Fibroblast of mammary gland (primary cell): ENCODE results near the gene ACOX3.
"Not testable (repeated sequence)": the region's sequence is repeated elsewhere in the genome, so short reads cannot be mapped to it uniquely, and the experiment has no call there.

Experiments used
- DNase-seq: peaks from one replicate; pipeline ENCODE4 v3.0.0-alpha.2; 2010; ENCODE audit warnings: low read depth
- H3K4me3 ChIP-seq: 2 replicates; pipeline ENCODE4 v1.5.1; 2011; ENCODE audit warnings: low read depth, mild to moderate bottlenecking, low read length, moderate library complexity; ENCODE audit not compliant: control insufficient read depth
- TF ChIP-seq, protein P1 (sequence below): conservative IDR thresholded peaks from 2 replicates; pipeline ENCODE4 v1.5.1; 2011; ENCODE audit warnings: low read depth, low read length, inconsistent platforms; ENCODE audit not compliant: control insufficient read depth, insufficient read depth

ACOX3 gene

DNA sequence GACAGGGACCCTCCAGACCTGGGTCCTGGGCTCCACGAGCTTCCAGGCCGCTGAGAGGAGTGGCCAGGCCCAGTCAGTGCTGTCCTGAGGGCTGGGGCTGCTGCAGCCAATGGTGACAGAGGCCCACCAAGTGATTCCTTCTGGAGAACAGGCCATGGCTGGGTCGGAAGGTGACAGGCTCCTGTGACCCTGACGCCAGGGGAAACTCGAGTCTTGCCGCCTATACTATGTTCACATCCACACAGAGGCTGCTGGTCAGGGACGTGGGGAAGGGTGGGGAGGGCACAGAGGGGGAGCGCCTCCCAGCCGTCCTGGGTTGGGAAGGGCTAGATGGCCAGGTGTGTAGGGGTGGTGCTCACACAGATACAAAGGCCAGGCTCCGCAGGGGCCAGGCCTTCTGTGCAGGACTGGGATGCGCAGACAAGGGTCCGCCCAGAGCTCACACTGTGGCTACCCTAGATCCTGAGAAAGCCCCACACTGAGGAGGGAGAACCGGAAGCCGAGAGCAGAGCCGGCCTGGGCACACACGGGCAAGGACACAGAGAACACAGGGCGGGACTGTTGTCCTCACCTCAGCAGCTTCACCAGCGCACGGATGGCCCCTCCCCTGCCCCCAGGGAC, 89.6 kb downstream of the ACOX3 start:
- TF ChIP-seq, protein P1, sequence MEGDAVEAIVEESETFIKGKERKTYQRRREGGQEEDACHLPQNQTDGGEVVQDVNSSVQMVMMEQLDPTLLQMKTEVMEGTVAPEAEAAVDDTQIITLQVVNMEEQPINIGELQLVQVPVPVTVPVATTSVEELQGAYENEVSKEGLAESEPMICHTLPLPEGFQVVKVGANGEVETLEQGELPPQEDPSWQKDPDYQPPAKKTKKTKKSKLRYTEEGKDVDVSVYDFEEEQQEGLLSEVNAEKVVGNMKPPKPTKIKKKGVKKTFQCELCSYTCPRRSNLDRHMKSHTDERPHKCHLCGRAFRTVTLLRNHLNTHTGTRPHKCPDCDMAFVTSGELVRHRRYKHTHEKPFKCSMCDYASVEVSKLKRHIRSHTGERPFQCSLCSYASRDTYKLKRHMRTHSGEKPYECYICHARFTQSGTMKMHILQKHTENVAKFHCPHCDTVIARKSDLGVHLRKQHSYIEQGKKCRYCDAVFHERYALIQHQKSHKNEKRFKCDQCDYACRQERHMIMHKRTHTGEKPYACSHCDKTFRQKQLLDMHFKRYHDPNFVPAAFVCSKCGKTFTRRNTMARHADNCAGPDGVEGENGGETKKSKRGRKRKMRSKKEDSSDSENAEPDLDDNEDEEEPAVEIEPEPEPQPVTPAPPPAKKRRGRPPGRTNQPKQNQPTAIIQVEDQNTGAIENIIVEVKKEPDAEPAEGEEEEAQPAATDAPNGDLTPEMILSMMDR = no peak

DNA sequence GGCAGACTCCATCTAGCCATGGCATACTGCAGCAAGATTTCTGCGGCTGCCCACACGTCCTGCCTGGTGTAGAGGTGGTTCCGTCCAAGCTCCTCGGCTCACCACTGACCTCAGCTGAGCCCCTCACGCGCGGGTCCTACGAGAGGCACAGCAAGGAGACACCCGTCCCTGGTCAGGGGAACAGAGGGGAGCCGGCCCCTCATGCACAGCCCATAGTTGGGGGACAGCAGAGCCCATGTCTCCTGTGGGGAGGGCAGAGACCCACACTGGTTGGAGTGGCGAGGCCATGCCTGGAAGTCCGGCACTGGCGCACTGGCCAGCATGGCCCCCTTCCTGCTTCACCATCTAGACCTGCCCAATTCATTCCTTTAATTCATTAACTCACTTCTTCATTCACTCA, 90.2 kb downstream of the ACOX3 start:
- DNase-seq = no peak
- no peak overlapping the region for H3K4me3 ChIP-seq
- TF ChIP-seq, protein P1 = no peak

More for the DNA sequence above, 89.6 kb downstream of the ACOX3 start:
- H3K4me3 ChIP-seq = no peak overlapping the region
- no peak for DNase-seq

DNA sequence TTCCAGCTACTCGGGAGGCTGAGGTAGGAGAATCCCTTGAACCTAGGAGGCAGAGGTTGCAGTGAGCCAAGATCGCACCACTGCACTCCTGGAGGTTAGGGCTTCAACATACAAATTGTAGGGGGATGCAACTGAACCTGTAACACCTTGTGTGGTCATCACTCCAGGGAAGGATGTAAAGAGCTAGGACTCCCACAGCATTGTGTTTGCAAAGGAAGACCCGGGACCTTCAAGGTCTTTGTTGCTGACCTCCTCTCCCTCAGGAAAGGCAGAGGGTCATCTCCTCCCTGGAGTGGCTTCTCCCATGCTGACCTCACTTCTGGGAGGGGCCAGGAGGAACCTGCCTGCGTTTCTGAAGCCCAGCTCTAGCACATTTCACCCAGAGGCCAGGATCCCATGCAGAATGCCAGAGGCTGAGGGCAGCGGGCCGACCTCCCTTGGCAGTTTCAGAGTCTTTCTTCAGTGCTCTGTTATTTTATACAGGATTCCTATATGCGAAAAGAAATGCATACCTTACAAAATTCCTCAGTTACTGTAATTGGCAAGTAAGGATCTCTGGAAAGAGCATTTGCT, 90.8 kb downstream of the ACOX3 start:
- TF ChIP-seq, protein P1 = no peak
- DNase-seq = no peak
- no peak overlapping the region for H3K4me3 ChIP-seq

DNA sequence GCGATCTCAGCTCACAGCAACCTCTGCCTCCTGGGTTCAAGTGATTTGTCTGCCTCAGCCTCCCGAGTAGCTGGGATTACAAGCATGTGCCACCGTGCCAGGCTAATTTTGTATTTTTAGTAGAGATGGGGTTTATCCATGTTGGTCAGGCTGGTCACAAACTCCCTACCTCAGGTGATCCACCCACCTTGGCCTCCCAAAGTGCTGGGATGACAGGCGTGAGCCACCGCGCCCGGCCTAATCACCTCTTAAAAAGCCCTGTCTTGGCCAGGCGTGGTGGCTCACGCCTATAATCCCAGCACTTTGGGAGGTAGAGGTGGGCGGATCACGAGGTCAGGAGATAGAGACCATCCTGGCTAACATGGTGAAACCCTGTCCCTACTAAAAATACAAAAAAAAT, 91.3 kb downstream of the ACOX3 start:
- not testable (repeated sequence) for H3K4me3 ChIP-seq, DNase-seq

DNA sequence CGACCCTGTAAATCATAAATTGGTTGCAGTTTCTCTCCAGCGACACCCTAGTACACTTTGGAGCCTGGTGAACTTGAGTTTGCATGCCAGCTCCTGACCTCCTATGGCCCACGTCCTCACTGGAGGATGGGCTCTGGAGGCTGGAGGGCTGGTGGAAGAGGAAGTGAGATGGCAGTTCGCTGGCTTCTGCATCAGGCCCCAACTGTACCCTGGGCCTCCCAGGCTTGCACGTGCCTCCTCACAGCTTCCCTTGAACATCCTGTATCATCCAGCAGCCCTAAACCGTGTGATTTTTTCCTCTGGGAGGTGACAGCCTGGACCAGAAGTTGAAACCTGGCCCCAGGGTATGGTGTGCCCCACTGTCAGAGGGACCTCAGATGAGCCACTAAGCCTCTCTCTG, 92.5 kb downstream of the ACOX3 start:
- DNase-seq = no peak
- no peak overlapping the region for H3K4me3 ChIP-seq
- TF ChIP-seq, protein P1 = no peak

DNA sequence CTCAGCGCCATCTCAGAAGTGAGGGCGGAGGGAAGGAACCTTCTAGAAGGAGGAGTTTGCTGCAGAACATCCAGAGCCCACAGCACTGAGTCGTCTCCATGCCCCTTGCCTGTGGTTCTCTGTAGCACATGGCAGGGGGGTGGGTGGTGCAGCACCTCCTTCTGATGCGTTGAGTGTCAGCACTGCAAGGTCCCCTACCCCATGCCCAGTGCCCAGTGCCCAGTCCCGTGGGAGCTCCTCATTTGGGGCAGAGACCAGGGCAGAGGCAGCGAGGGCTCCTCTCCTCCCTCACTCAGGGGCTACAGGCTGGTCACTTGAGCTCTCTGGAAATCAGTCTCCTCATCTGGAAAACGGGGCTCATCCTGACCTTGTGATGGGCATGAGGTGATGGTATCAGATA, 92.9 kb downstream of the ACOX3 start:
- H3K4me3 ChIP-seq = no peak overlapping the region
- DNase-seq = no peak
- TF ChIP-seq, protein P1 = no peak

DNA sequence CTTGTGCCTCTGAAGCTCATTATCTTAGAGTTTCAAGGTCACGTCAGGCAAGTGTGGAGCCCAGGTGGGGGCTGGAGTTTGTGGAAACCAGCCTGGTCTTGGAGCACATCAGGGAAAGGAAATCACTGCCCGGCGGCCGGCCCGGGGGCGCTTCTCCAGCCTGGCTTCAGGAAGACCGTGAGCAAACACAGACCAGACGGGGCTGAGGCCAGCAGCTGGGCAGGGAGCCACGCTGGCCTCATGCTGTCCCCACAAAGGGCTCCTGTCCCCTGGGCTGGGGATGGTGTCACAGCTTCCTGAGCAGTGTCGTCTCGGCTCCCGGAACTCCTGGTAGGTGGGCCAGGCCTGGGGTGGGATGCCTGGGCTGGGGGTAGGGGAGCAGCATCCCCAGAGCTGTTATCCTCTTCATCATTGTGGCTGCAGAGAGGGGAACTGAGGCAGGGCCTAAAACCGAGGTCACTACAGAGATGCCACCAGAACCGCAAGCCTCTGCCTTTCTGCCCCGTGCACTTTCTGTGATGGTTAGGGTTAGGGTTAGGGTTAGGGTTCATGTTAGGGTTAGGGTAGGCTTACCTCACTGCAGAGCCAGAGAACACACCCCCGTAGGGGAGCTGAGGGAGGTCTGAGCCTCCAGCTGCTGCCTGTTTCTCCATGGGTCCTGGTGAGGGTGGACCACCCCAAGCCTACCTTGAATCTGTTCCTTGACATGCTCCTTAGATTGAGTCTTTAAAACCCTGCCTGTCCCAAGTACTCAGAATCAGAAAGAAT, 93.5 kb downstream of the ACOX3 start:
- TF ChIP-seq, protein P1 = no peak
- DNase-seq = no peak
- H3K4me3 ChIP-seq = no peak overlapping the region
